Vagina (tissue), 2 donors: ENCODE data around the gene ZMYND11.

Experiments
- CTCF ChIP-seq, 3 experiments: fragments of 450-650 bp in 2 of 3; fragments of 200-600 bp in 1 of 3; sonication (generic) in 1 of 3; IDR thresholded peaks; one replicate each; pipeline ENCODE4 v1.5.1; 2017 to 2019; ENCODE audit warnings: antibody characterized with exemption in 3 of 3, mild to moderate bottlenecking in 2 of 3, moderate library complexity in 2 of 3
- POLR2A ChIP-seq, 2 donors: fragments of 450-650 bp; IDR thresholded peaks; one replicate each; pipeline ENCODE4 v1.6.1; 2017; ENCODE audit warnings: antibody characterized with exemption in 2 of 2, mild to moderate bottlenecking in 2 of 2, moderate library complexity in 2 of 2
- POLR2AphosphoS5 ChIP-seq, 2 donors: sonication (generic); formaldehyde crosslinking; IDR thresholded peaks; one replicate each; pipeline ENCODE4 v1.9.0; 2017; ENCODE audit warnings: antibody characterized with exemption in 2 of 2, mild to moderate bottlenecking in 2 of 2, low read depth in 1 of 2; ENCODE audit not compliant: insufficient read depth in 1 of 2

- no peak for TF ChIP-seq CTCF (IDR thresholded peaks at IDR 0.05)
- no peak for TF ChIP-seq POLR2A (IDR thresholded peaks at IDR 0.05)
- TF ChIP-seq POLR2AphosphoS5 (IDR thresholded peaks at IDR 0.05; ENCODE audit: insufficient read depth in 1 of 2, low read depth in 1 of 2), result no peak
Measured at GRCh38 chr10:167383-167782, 32.1 kb downstream of the ZMYND11 start.
